ENCODE data around the gene AJM1. TPM values are rescaled to one million over a fixed set of nuclear protein-coding genes. Genes with fewer than 3 reads are reported as not detected.

The AJM1 gene
- polyA plus RNA-seq, 1 donor from 2014 or later: 1.5 TPM

- Histone ChIP-seq H3F3A (ENCODE audit: insufficient read depth, low read length, poor library complexity, severe bottlenecking) (no peaks in the 10 kb centered on the region), H3K27ac (ENCODE audit: low read length) (no peak overlapping the region), H3K36me3 (ENCODE audit: insufficient read depth, low read length) (peaks cover 7% of the 10 kb centered on the region), H3K9me2 (ENCODE audit: insufficient read depth, low read length) (no peaks in the 10 kb centered on the region), H3K4me3 (ENCODE audit: low read length) (no peak overlapping the region), H3K9ac (ENCODE audit: low read length) (no peak overlapping the region), H3K27me3 (ENCODE audit: insufficient read depth, low read depth, low read length) (no peaks in the 10 kb centered on the region), H4K20me1 (ENCODE audit: insufficient read depth) (no peaks in the 10 kb centered on the region), H3K9me3 (ENCODE audit: low read length) (no peaks in the 10 kb centered on the region), H3K4me2 (ENCODE audit: low read length) (no peak overlapping the region), H3K79me2 (replicated peaks; ENCODE audit: insufficient read depth, low read length) (no peaks in the 10 kb centered on the region), H2AFZ (ENCODE audit: low read depth, low read length) (no peak overlapping the region)
- TF ChIP-seq EZH2 (IDR thresholded peaks at IDR 0.05; ENCODE audit: borderline replicate concordance, insufficient read depth, low read length, poor library complexity, severe bottlenecking) (no peak), CTCF (IDR thresholded peaks at IDR 0.05; ENCODE audit: poor library complexity, severe bottlenecking) (no peak), RAD21 (conservative IDR thresholded peaks at IDR 0.05) (no peak), REST (IDR thresholded peaks at IDR 0.05; ENCODE audit: borderline replicate concordance) (no peak), SMC3 (conservative IDR thresholded peaks at IDR 0.05; ENCODE audit: poor library complexity) (no peak), EP300 (conservative IDR thresholded peaks at IDR 0.05; ENCODE audit: poor library complexity, severe bottlenecking) (no peak), MXI1 (conservative IDR thresholded peaks at IDR 0.05; ENCODE audit: poor library complexity, severe bottlenecking) (no peak), TAF1 (IDR thresholded peaks at IDR 0.05; ENCODE audit: low read depth) (no peak), POLR2AphosphoS5 (IDR thresholded peaks at IDR 0.05) (no peak)
Measured at GRCh38 chr9:136828474-136829140, 13.7 kb upstream of the AJM1 start.

- no peak overlapping the region for H3K4me2 ChIP-seq (ENCODE audit: low read length)
- no peaks in the 10 kb centered on the region for H4K20me1 ChIP-seq (ENCODE audit: insufficient read depth)
- H3K4me3 ChIP-seq (ENCODE audit: low read length): no peak overlapping the region
- H3K27ac ChIP-seq (ENCODE audit: low read length): no peak overlapping the region
- H3K9ac ChIP-seq (ENCODE audit: low read length): no peak overlapping the region
- H3K9me3 ChIP-seq (ENCODE audit: low read length): no peaks in the 10 kb centered on the region
- H3K9me2 ChIP-seq (ENCODE audit: insufficient read depth, low read length): no peaks in the 10 kb centered on the region
- H2AFZ ChIP-seq (ENCODE audit: low read depth, low read length): no peak overlapping the region
- no peaks in the 10 kb centered on the region for H3K79me2 ChIP-seq (replicated peaks; ENCODE audit: insufficient read depth, low read length)
- TF ChIP-seq RAD21 (conservative IDR thresholded peaks at IDR 0.05) (no peak), POLR2AphosphoS5 (IDR thresholded peaks at IDR 0.05) (no peak), EZH2 (IDR thresholded peaks at IDR 0.05; ENCODE audit: borderline replicate concordance, insufficient read depth, low read length, poor library complexity, severe bottlenecking) (no peak), TAF1 (IDR thresholded peaks at IDR 0.05; ENCODE audit: low read depth) (no peak), EP300 (conservative IDR thresholded peaks at IDR 0.05; ENCODE audit: poor library complexity, severe bottlenecking) (no peak), MXI1 (conservative IDR thresholded peaks at IDR 0.05; ENCODE audit: poor library complexity, severe bottlenecking) (no peak), SMC3 (conservative IDR thresholded peaks at IDR 0.05; ENCODE audit: poor library complexity) (no peak), CTCF (IDR thresholded peaks at IDR 0.05; ENCODE audit: poor library complexity, severe bottlenecking) (no peak), REST (IDR thresholded peaks at IDR 0.05; ENCODE audit: borderline replicate concordance) (no peak)
- H3F3A ChIP-seq (ENCODE audit: insufficient read depth, low read length, poor library complexity, severe bottlenecking): no peaks in the 10 kb centered on the region
- H3K36me3 ChIP-seq (ENCODE audit: insufficient read depth, low read length): peaks cover 7% of the 10 kb centered on the region
- H3K27me3 ChIP-seq (ENCODE audit: insufficient read depth, low read depth, low read length): no peaks in the 10 kb centered on the region
Measured at GRCh38 chr9:136829412-136829811, 12.9 kb upstream of the AJM1 start.
